HepG2 (cell line): Measurements from ENCODE around the gene DNASE1. TPM values are rescaled to one million over a fixed set of nuclear protein-coding genes. Genes with fewer than 3 reads are reported as not detected.

Experiments used
- CBX1 ChIP-seq: IDR thresholded peaks from one replicate; pipeline ENCODE4 v1.6.1; 2016; ENCODE audit warnings: antibody characterized with exemption, low read depth
- ELF3 ChIP-seq: IDR thresholded peaks from 2 replicates; pipeline ENCODE4 v1.6.1; 2016; ENCODE audit warnings: missing genetic modification reagents, missing compliant biosample characterization
- FOXO4 ChIP-seq: sonication (generic); formaldehyde crosslinking; conservative IDR thresholded peaks from 2 replicates; pipeline ENCODE4 v1.8.1; 2023; ENCODE audit warnings: missing genetic modification reagents
- HHEX ChIP-seq: IDR thresholded peaks from 2 replicates; pipeline ENCODE4 v1.6.1; 2016; ENCODE audit warnings: control low read depth
- MEIS1 ChIP-seq: sonication (generic); formaldehyde crosslinking; IDR thresholded peaks from 2 replicates; pipeline ENCODE4 v1.9.0; 2021; ENCODE audit warnings: mild to moderate bottlenecking, missing genetic modification reagents, moderate library complexity, borderline replicate concordance
- PPARG ChIP-seq: conservative IDR thresholded peaks from 2 replicates; pipeline ENCODE4 v1.6.1; 2016; ENCODE audit warnings: missing biosample characterization, missing genetic modification reagents
- RAD51 ChIP-seq: fragments of 450-650 bp; IDR thresholded peaks from 2 replicates; pipeline ENCODE4 v1.6.1; 2016; ENCODE audit warnings: borderline replicate concordance
- RERE ChIP-seq: IDR thresholded peaks from 2 replicates; pipeline ENCODE4 v1.6.1; 2016; ENCODE audit warnings: low read depth, missing genetic modification reagents, missing compliant biosample characterization
- RFXANK ChIP-seq: IDR thresholded peaks from 2 replicates; pipeline ENCODE4 v1.6.1; 2016
- RNF219 ChIP-seq: sonication (generic); formaldehyde crosslinking; IDR thresholded peaks from 2 replicates; pipeline ENCODE4 v1.5.0; 2020; ENCODE audit warnings: mild to moderate bottlenecking, missing genetic modification reagents
- SIN3B ChIP-seq: fragments of 150-350 bp; IDR thresholded peaks from 2 replicates; pipeline ENCODE4 v1.6.1; 2014; ENCODE audit warnings: low read length
- SRF ChIP-seq: IDR thresholded peaks from 2 replicates; pipeline ENCODE4 v1.6.1; 2011; ENCODE audit warnings: mild to moderate bottlenecking, low read depth, low read length, moderate library complexity
- WIZ ChIP-seq: sonication (generic); formaldehyde crosslinking; IDR thresholded peaks from 2 replicates; pipeline ENCODE4 v1.5.1; 2020; ENCODE audit warnings: mild to moderate bottlenecking, missing genetic modification reagents
- XBP1 ChIP-seq: sonication (generic); formaldehyde crosslinking; IDR thresholded peaks from 2 replicates; pipeline ENCODE4 v1.5.0; 2020; ENCODE audit warnings: missing genetic modification reagents
- ZBTB20 ChIP-seq: sonication (generic); formaldehyde crosslinking; IDR thresholded peaks from 2 replicates; pipeline ENCODE4 v1.8.1; 2023; ENCODE audit warnings: missing genetic modification reagents, low read depth, mild to moderate bottlenecking, borderline replicate concordance
- ZC3H13 ChIP-seq: sonication (generic); formaldehyde crosslinking; IDR thresholded peaks from 2 replicates; pipeline ENCODE4 v1.8.1; 2023; ENCODE audit warnings: mild to moderate bottlenecking, missing genetic modification reagents, moderate library complexity
- ZNF136 ChIP-seq: sonication (generic); formaldehyde crosslinking; IDR thresholded peaks from 2 replicates; pipeline ENCODE4 v1.8.1; 2022; ENCODE audit warnings: low read depth, mild to moderate bottlenecking, moderate library complexity, missing genetic modification reagents
- ZNF331 ChIP-seq: sonication (generic); formaldehyde crosslinking; IDR thresholded peaks from 2 replicates; pipeline ENCODE4 v1.4.0; 2020; ENCODE audit warnings: missing genetic modification reagents
- ZNF460 ChIP-seq: sonication (generic); formaldehyde crosslinking; IDR thresholded peaks from 2 replicates; pipeline ENCODE4 v1.5.1; 2020; ENCODE audit warnings: missing genetic modification reagents, mild to moderate bottlenecking, borderline replicate concordance
- ZNF598 ChIP-seq: sonication (generic); formaldehyde crosslinking; IDR thresholded peaks from 2 replicates; pipeline ENCODE4 v1.5.1; 2020; ENCODE audit warnings: mild to moderate bottlenecking, missing genetic modification reagents, borderline replicate concordance
- ZNF670 ChIP-seq: sonication (generic); formaldehyde crosslinking; IDR thresholded peaks from 2 replicates; pipeline ENCODE4 v1.8.0; 2022; ENCODE audit warnings: mild to moderate bottlenecking, missing genetic modification reagents, borderline replicate concordance
- ZSCAN22 ChIP-seq: sonication (generic); formaldehyde crosslinking; IDR thresholded peaks from 2 replicates; pipeline ENCODE4 v1.4.0; 2020; ENCODE audit warnings: mild to moderate bottlenecking, missing genetic modification reagents
- polyA plus RNA-seq, 8 experiments: library from polyadenylated mRNA; depleted of rRNA in 3 of 8; stranded (reverse) in 7 of 8; unstranded in 1 of 8; fragments of >200 nt; fragmentation: Illumina TruSeq in 4 of 8; extraction: Trizol in 4 of 8; gene quantifications; 2 replicates each; pipeline versions ENCODE4 v1.2.1 to v1.2.3, GENCODE V29; 2011 to 2016; ENCODE audit warnings: low read depth in 4 of 8, missing spikeins in 1 of 8, mixed read lengths in 1 of 8; ENCODE audit not compliant: insufficient read depth in 1 of 8
- total RNA-seq, 5 experiments: library from RNA; depleted of rRNA; stranded (reverse); fragments of >200 nt; fragmentation: Illumina TruSeq; extraction: Trizol; gene quantifications; 2 replicates each; pipeline ENCODE4 v1.2.3, GENCODE V29; 2016; ENCODE audit warnings: low read depth in 1 of 5

DNASE1 gene
- total and polyA plus RNA-seq, 2 of the 13 experiments (the other 11 are each of a cell fraction or from before 2014, with no cell fraction given): 7.1 to 11.1 TPM

GRCh38 chr16:3695610-3696369 lies 41.3 kb downstream of the DNASE1 start (continued):
- TF ChIP-seq ZNF670 (CRISPR knock-in tag): 0 out of 2 replicates have a peak, but pooled peaks have one; percentile 71
- no peak for TF ChIP-seq RAD51
- peak; percentile 77 for TF ChIP-seq HHEX (CRISPR knock-in tag)
- TF ChIP-seq WIZ (CRISPR knock-in tag): no peak
- TF ChIP-seq RNF219: no peak
- peak; percentile 77 for TF ChIP-seq RERE (CRISPR knock-in tag)
- peak; percentile 90 for TF ChIP-seq MEIS1 (CRISPR knock-in tag)
- peak; percentile 80; the same call in 1 of the 2 replicates for TF ChIP-seq ZNF598 (CRISPR knock-in tag)
- no peak for TF ChIP-seq CBX1
- TF ChIP-seq ZNF331: peak; percentile 94
- TF ChIP-seq SRF: no peak
- 0 out of 2 replicates have a peak, but pooled peaks have one; percentile 44 for TF ChIP-seq ZC3H13 (CRISPR knock-in tag)
- peak; percentile 93 for TF ChIP-seq ELF3 (CRISPR knock-in tag)
- TF ChIP-seq SIN3B: no peak
- no peak for TF ChIP-seq ZSCAN22
- TF ChIP-seq XBP1 (CRISPR knock-in tag): no peak
- TF ChIP-seq ZBTB20 (CRISPR knock-in tag): peak; percentile 97
- peak; percentile 54; the same call in 1 of the 2 replicates for TF ChIP-seq ZNF460 (CRISPR knock-in tag)
- peak; percentile 65; the same call in 1 of the 2 replicates for TF ChIP-seq ZNF136 (CRISPR knock-in tag)
- TF ChIP-seq RFXANK (CRISPR knock-in tag): no peak; the same call in 1 of the 2 replicates
- TF ChIP-seq PPARG (CRISPR knock-in tag): peak; percentile 80
- no peak for TF ChIP-seq FOXO4 (CRISPR knock-in tag)
